ENCODE data around the gene RAMACL. TPM values are rescaled to one million over a fixed set of nuclear protein-coding genes. Genes with fewer than 3 reads are reported as not detected.
"Not testable (repeated sequence)": the region's sequence is repeated elsewhere in the genome, so short reads cannot be mapped to it uniquely, and the experiment has no call there.

RAMACL gene
- total RNA-seq, 1 experiment from 2014 or later = 0.19 TPM

DNA sequence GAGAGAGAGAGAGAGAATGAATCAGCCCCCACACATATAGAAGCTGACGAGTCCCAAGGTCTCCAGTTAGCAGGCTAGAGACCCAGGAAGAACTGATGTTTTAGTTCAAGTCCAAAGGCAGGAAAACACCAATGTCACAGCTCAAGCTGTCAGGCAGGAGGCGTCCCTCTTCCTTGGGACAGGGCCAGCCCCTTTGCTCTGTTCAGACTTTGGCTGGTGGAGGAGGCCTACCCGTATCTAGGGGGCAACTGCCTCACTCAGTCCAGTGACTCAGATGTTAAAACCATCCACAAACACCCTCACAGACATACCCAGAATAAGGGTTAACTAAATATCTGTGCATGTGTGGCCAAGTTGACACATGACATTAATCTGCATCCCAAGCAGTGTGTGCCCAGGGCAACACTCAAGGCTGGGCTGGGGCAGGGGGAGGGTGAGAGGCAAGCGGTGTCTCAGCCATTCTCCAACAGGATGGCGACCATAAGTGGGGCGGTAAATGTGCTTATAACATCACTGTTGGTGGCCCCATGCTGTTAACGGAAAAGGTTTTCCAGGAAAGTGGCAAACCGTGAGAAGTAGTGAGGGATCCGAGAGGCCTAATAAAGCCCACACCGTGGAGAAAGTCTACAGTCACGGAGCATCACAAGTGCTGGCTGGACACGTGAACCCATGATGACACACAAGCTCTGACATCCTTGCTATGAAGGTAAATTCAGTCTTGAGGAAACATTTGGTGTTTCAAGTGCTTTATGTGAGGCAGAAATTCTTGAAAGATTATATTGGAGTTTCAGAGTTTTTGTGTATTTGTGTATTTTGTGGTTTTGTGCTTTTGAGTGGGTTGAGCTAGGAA, 28.1 kb downstream of the RAMACL start:
- no peak for DNase-seq (ENCODE audit: low read depth)

DNA sequence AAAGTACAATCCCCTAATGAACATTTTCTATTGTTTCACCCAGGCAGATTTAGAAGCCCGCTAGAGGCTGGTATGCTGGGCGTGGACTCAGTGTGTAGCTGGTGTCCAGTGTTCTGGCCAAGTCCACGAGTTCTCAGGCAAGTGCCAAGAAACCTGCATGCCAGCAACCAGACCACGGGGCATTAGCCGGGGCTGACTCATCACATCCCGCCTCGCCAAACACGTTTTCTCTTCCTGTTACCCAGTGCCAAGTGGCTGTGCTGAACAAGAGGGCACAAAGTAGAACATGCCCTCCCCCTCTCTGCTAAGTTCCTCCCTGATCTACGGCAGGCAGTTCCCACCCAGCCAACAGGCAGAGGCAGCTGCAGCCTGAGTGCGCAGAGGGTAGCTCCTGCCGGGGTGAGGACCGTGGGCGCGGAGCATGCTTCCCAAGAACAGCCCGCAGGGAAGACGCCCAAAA, 29.6 kb downstream of the RAMACL start:
- peak; percentile 99 for DNase-seq (ENCODE audit: low read depth)

DNA sequence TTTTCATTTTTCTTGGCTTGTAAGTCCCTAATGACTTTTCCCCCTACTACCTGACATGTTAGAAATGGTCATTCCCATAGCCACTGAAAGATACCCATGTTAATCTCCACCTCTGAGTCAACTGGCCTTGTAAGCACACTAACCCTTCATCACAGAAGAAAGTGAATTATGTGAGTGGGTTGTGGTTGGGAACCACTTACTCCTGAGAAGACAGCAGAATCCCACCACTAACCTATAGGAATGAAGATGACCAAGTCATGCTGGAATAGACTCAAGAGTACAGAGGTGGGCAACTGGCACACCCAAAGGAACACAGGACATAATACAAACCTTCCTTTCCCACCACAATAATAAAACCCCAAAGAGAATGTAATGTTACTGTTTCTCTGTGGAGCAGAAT, 30.1 kb downstream of the RAMACL start:
- no peak for DNase-seq (ENCODE audit: low read depth)

GRCh38 chr6:166555086-166555485, 31.4 kb downstream of the RAMACL start:
- DNase-seq (ENCODE audit: low read depth) = no peak

DNA sequence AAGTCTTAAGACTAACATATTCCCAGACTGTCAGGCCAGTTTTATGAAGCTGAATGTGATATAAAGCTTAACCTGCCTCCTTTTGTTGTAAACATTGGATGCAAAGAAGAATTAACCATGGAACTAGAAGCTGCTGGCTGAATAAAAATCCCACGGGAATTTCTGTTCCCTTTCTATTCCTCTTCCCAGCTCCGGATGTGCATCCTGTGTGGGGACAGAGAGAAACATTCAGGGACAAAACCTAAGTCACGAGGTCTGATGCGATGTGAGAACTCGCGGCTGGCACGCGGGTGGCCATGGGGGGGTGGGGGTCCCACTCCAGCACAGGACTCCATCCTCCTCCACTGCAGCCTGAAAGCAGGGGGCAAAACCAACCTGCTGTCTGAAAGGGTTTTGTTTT, 32.2 kb downstream of the RAMACL start:
- no peak for DNase-seq (ENCODE audit: low read depth)

DNA sequence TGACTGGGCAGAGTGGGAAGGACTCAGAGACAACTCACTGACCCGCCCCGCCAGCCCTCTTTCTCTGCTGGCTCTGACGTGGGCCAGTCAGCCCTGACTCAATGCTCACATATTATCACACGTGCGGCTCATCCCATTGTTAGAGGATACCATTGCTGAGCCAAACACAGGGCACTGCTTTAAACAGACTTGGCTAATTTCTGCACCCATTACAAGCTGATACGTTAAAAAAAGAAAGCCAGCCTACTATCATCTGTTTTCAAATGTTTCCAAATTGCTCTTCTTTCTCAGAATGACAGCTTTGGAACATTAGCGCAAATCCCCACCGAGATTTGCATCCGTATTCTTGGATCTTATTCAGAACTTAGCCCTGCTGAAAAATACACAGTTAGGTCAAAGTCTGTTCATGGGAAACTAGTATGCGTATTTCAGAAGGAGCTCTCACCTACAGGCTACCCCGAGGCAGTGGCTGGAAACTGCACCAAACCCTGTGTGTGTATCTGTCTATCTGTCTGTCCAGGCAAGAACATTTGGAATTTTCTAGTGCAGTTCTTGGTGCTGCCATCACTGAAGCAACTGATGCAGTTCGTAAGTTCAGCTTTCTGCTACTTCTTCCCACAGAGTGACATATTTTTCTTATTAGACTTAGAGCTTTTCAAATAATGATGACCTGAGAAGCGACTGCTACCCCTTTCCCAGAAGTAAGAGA, 32.8 kb downstream of the RAMACL start:
- DNase-seq (ENCODE audit: low read depth) = peak; percentile 79

DNA sequence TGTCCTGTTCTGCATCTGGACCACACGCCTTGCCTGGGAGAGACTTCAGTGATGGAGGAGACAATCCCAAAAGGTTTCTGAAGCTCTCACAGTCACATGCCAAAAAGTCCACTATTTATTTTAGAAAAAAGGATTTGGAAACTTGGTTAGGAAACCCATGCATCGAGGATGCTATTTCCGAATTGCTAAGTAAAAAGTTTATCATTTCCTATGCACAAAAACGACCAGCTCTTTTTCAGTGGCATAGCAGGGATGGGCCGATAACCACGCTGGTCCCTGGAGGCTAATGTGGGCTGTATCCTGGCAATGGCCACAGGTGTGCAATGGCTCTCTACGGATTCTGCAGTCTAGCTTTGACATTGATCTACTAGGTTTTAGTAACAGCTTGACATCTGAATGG, 33.9 kb downstream of the RAMACL start:
- no peak for DNase-seq (ENCODE audit: low read depth)

DNA sequence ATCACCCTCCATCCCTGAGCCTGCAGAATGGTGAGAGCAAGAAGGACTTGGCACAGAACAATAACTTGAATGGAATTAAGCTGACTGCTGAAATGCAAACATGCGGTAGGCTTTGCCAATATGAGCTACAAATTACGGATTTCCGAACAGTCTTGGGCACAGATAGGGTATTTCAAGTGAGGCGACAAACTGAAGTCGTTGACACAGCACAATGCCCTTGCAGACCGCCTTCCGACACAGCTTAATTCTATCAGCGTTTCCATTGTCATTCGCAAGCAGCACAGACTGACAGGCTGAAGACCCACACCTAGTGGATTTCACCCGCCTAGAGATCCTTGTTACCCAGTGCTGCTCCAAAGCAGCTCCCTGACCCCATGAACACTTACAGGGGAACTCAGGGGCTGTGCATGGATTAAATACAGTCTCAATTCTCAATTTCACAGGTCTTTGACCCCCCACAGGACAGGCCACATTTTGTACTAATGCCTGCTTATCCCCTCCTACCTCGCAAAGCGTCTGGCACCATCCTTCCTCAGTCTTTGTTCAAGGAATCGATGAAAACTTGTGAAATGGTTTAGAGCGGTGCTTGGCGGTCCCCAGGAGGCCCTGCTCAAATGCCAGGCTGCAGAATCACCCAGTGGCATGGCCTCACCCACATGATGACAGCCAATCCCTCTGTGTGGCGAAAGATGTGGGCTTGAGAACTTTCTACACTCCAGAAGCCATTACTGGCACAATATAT, 34.6 kb downstream of the RAMACL start:
- no peak for DNase-seq (ENCODE audit: low read depth)

DNA sequence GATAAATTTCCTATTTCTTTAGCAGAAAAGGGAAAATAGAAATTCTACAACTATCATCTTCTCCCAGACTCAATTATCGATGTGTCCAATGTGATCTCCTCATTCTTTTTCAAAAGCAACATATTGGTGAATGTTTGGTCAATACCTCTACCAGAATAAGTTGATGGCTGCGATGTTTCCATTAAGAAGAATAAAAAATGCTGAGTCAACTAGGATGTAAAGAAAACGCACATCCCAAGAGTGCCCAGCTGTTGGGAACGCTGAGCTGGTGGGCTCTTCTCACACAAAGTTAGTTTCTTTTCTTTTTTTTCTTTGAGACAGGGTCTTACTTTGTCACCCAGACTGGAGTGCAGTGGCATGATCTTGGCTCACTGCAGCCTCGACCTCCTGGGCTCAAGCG, 39.8 kb downstream of the RAMACL start:
- no peak for DNase-seq (ENCODE audit: low read depth)

DNA sequence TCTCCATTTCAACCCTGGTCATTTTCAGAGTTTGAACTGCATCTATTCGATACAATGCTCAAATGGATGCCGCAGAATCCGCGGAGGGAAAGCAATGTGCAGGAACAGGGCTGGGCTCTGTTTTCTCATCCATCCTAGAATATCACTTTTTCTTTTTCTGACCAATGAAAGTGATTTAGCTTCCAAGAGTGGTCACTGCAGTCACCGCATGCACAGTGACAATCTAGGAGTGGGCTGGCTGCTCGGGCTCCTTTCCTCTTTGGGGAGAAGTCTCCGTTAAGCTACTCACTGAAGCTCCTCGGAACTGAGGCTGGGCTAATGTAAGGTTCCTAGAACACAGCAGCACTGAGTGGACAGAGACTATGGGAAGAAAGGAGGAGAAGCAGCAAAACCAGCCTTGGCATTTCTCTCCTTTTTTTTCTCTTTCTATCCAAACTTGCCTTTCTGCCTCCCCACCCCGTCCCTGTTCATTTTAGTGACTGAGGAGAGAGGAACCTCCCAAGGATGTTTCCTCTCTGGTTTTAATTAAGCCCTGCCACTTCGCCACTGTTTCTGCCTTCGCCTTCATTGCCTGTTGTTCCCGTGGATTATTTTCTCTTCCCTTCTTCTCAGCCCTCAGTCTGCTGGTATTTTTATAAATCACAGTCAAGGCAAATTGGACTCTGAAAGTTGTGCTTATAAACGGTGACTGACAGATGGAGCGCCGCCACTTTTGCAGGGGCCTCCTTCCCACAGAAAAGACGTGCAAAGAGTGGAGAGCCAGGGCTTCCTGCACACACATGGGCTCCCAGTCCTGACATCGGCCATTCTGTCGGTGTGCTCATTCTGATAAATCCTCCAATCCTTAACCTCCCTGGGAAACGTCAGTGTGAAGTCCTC, 41.1 kb downstream of the RAMACL start:
- DNase-seq (ENCODE audit: low read depth) = no peak

- DNase-seq (ENCODE audit: low read depth) = no peak
Observed at GRCh38 chr6:166544296-166544605, 42.2 kb downstream of the RAMACL start.

DNA sequence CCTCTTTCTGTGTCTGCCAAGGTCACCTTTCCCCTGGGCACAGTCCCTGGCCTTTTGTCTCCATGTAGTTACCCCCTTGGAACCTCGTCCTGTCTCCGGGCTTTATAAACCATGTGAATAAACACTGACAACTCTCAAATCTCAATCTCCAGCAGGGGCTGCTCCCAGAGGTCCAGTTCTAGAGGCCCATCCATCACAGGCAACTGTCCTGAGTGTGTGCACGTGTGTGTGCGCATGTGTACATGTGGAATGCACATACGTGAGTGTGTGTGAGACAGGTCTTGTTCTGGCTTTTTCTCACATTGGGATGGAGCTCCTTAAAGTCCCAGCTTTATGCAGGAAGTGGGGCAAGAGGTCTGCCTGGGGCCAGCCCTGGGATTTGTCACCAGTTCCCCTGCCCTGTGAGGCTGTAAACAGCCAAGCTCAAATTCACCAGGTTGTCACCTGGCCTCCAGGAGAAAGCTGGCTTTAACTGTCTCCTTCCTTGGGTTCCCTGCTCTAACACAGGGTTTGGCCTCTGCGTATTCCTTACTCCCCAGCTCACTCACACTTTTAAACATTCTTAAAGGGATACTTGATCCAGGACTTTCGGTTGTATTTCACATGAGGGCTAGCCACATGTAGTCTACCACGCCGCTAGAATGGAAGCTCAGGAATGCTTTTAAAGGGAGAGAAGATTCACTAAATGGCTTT, 42.7 kb downstream of the RAMACL start:
- no peak for DNase-seq (ENCODE audit: low read depth)

- no peak for DNase-seq (ENCODE audit: low read depth)
Observed at GRCh38 chr6:166542580-166542912, 43.9 kb downstream of the RAMACL start.

DNA sequence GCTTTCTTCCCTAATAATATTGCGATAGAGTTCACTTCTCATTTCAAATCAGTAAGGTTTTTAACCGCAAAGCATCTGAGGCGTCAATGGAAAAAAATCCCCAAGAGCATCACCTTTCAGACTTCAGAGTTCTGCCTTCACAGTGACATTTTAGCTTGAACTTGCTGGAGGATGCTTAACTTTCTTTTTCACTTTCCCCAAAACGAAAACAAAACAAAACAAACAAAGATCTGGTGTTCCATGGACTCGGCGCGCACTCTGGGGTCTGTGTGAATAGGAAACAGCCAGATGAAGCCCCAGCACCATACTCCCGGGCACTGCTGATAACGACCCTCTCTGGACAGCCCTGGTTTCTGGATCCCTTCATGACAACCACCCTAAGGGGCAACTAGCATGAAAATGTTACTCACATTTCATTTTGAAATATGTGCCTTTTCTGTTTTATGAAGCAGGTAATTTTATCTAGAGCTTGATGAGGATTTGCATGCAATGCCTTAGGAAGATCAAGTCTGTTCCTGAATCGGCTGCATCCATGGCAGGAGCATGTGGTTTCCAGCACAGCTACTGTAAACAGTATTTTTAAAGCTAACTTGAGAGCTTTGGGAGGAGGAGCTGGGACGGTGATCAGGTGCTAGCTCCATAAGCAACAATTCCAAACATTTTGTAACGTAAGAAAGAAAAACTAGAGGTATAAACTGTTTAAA, 44.5 kb downstream of the RAMACL start:
- DNase-seq (ENCODE audit: low read depth) = no peak

DNA sequence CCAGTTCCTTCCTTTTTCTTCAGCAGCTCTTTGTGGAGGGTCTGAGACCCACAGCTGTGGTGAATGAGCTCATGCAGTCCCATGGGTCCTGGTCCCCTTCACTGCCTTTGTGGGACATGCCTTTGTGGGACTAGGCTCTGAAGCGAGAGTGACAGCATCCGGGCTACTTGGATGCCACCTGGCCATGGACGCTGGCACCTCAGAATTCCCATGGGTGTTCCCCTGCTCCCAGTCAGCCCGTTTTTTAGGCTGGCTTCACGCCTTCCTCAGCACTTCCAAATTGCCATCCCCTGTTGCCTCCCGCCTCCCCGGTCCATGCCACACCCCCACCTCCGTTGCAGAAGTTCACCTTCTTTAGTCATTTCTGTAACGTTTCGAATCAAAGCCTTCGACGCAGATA, 45.1 kb downstream of the RAMACL start:
- DNase-seq (ENCODE audit: low read depth) = no peak

DNA sequence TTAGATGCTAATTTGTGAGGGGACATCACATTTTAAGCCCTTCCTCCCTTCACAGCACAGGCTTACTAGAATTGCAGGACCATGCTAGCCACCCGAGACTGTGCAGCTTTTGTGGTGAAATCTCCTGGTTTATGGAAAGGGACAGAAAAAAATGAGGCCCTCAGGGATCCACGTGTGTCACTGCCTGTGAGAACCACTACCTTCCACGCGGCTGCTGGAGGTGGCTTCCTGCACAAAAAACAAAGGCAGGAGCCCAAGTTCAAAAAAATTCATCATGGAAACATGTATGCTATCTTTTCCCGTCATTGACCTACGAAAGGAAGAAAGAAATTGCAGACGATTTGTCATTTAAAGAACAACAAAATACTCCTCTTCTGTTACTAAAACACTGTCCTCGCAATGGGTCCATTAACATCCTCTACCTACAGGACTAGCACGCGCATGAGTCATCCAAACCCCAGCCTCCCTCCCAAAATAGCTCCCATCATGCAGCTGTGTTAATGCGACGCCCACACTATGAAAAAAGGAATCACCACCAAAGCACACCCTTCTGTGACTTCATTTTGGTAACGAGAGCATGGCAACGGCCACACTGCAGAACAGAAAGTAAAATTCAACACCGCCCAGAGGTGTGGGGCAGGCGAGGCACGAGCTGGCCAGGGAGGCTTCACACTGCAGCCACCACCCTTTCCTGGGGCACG, 45.7 kb downstream of the RAMACL start:
- DNase-seq (ENCODE audit: low read depth) = no peak

GRCh38 chr6:166539543-166539942, 46.9 kb downstream of the RAMACL start:
- no peak for DNase-seq (ENCODE audit: low read depth)

- DNase-seq (ENCODE audit: low read depth) = not testable (repeated sequence)
Observed at GRCh38 chr6:166539011-166539385, 47.5 kb downstream of the RAMACL start.

- no peak for DNase-seq (ENCODE audit: low read depth)
Observed at GRCh38 chr6:166538297-166539010, 48.0 kb downstream of the RAMACL start.
